ENCODE results near the gene CCNYL1. TPM values are rescaled to one million over a fixed set of nuclear protein-coding genes. Genes with fewer than 3 reads are reported as not detected.

CCNYL1 gene
- total RNA-seq, 1 experiment from 2014 or later: 40.7 TPM

GRCh38 chr2:207772844-207773205 is 61.4 kb downstream of the CCNYL1 start:
- Histone ChIP-seq H3K9me3 (no peaks in the 10 kb centered on the region), H3K4me1 (peaks cover 43% of the 10 kb centered on the region), H3K36me3 (ENCODE audit: control insufficient read depth, insufficient read depth, low read length) (no peaks in the 10 kb centered on the region; the same call in none of the 2 replicates), H3K4me3 (ENCODE audit: low read depth, low read length) (no peak overlapping the region), H3K27me3 (replicated peaks; ENCODE audit: control insufficient read depth, insufficient read depth, low read length) (no peaks in the 10 kb centered on the region)
- intact Hi-C loops (cut with micrococcal nuclease; ENCODE audit: unreplicated experiment): no loop called here
- H3K9me3 Mint-ChIP-seq (ENCODE audit: unreplicated experiment): no peaks in the 10 kb centered on the region
- H3K4me1 Mint-ChIP-seq (ENCODE audit: low read depth, unreplicated experiment): peaks cover 32% of the 10 kb centered on the region
- CTCF ChIA-PET: no interaction called here
- H3K4me3 Mint-ChIP-seq (ENCODE audit: unreplicated experiment): no peak overlapping the region
- no TSS peak for BruUV-seq (replicated peaks)
- H3K36me3 Mint-ChIP-seq (ENCODE audit: insufficient read depth, unreplicated experiment): peaks cover 32% of the 10 kb centered on the region
- POLR2A ChIA-PET: no interaction called here
- DNase-seq: no peak
- TF ChIP-seq CTCF (IDR thresholded peaks at IDR 0.05; ENCODE audit: insufficient read depth in 1 of 2, low read depth in 1 of 2, low read length in 1 of 2, severe bottlenecking in 1 of 2, unreplicated experiment in 1 of 2): no peak
- no peaks in the 10 kb centered on the region for H3K27me3 Mint-ChIP-seq (ENCODE audit: insufficient read depth, unreplicated experiment)
- H3K27ac Mint-ChIP-seq (ENCODE audit: unreplicated experiment): peak overlapping the region; percentile 88

DNA sequence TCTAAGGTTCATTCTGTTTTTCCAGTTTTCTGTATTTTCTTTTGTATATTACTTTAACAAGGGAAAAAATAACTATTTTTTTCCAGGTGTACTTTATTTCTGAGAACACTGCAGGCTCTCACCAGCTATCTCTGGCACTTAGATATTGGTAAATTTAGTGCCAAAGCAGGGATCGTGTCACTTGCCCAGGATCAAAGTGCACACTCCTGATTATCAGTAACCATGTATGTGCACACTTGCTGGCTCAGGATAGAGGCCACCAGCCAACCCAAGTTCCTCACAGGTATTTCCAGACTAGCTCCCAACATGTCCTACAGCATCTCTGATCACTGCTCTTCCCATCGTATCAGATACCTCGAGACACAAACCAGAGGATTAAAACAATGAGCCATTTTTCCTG is 64.0 kb downstream of the CCNYL1 start:
- Histone ChIP-seq H3K36me3 (ENCODE audit: control insufficient read depth, insufficient read depth, low read length) (no peaks in the 10 kb centered on the region), H3K27me3 (replicated peaks; ENCODE audit: control insufficient read depth, insufficient read depth, low read length) (no peaks in the 10 kb centered on the region), H3K4me1 (peaks cover 52% of the 10 kb centered on the region), H3K4me3 (ENCODE audit: low read depth, low read length) (no peak overlapping the region), H3K9me3 (no peaks in the 10 kb centered on the region)
- H3K36me3 Mint-ChIP-seq (ENCODE audit: insufficient read depth, unreplicated experiment): peaks cover 10% of the 10 kb centered on the region
- H3K4me3 Mint-ChIP-seq (ENCODE audit: unreplicated experiment): no peak overlapping the region
- no peak overlapping the region for H3K27ac Mint-ChIP-seq (ENCODE audit: unreplicated experiment)
- CTCF ChIA-PET: no interaction called here
- BruUV-seq (replicated peaks): no TSS peak
- intact Hi-C loops (cut with micrococcal nuclease; ENCODE audit: unreplicated experiment): no loop called here
- H3K27me3 Mint-ChIP-seq (ENCODE audit: insufficient read depth, unreplicated experiment): no peaks in the 10 kb centered on the region
- H3K4me1 Mint-ChIP-seq (ENCODE audit: low read depth, unreplicated experiment): peaks cover 38% of the 10 kb centered on the region
- H3K9me3 Mint-ChIP-seq (ENCODE audit: unreplicated experiment): no peaks in the 10 kb centered on the region
- POLR2A ChIA-PET: interaction anchor here (0.5 kb wide), 1 partner anchor 16 kb away, joined by 11 read pairs; no protein-coding TSS in a partner anchor
- no peak for TF ChIP-seq CTCF (IDR thresholded peaks at IDR 0.05; ENCODE audit: insufficient read depth in 1 of 2, low read depth in 1 of 2, low read length in 1 of 2, severe bottlenecking in 1 of 2, unreplicated experiment in 1 of 2)
- no peak for DNase-seq

DNA sequence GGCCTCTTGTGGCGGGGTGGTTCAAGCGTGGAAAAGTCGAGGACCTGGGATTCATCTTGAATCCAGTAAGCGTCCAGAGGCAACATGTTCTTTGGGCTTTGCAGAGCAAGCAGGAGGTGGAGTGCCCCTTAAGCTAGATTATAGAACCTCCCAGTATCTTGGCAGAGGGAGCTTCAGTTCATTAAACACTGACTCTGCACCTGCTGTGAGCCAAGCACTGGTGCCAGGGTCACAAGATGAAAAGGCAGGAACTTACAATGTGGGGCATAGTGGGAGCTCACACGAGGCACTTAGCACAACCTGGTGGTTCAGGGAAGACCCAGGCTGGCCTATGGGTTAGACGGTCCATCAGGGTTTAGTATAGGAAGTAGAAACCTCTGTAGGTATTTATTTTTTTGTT is 65.7 kb downstream of the CCNYL1 start:
- Mint-ChIP-seq H3K27me3 (ENCODE audit: insufficient read depth, unreplicated experiment) (no peaks in the 10 kb centered on the region), H3K4me1 (ENCODE audit: low read depth, unreplicated experiment) (peaks cover 38% of the 10 kb centered on the region), H3K27ac (ENCODE audit: unreplicated experiment) (no peak overlapping the region), H3K9me3 (ENCODE audit: unreplicated experiment) (no peaks in the 10 kb centered on the region), H3K36me3 (ENCODE audit: insufficient read depth, unreplicated experiment) (no peaks in the 10 kb centered on the region), H3K4me3 (ENCODE audit: unreplicated experiment) (no peak overlapping the region)
- Histone ChIP-seq H3K36me3 (ENCODE audit: control insufficient read depth, insufficient read depth, low read length) (no peaks in the 10 kb centered on the region), H3K4me3 (ENCODE audit: low read depth, low read length) (no peak overlapping the region), H3K27me3 (replicated peaks; ENCODE audit: control insufficient read depth, insufficient read depth, low read length) (no peaks in the 10 kb centered on the region), H3K4me1 (peaks cover 52% of the 10 kb centered on the region), H3K9me3 (no peaks in the 10 kb centered on the region)
- ChIA-PET CTCF (interaction anchor here (0.9 kb wide), 1 partner anchor 15 kb away, joined by 3 read pairs; no protein-coding TSS in a partner anchor), POLR2A (no interaction called here)
- BruUV-seq (replicated peaks): no TSS peak
- no peak for TF ChIP-seq CTCF (IDR thresholded peaks at IDR 0.05; ENCODE audit: insufficient read depth in 1 of 2, low read depth in 1 of 2, low read length in 1 of 2, severe bottlenecking in 1 of 2, unreplicated experiment in 1 of 2)
- no peak for DNase-seq
- intact Hi-C loops (cut with micrococcal nuclease; ENCODE audit: unreplicated experiment): no loop called here

Data from Caco-2 (cell line).